MCF 10A (cell line): ENCODE measurements around the gene GPR78. TPM values are rescaled to one million over a fixed set of nuclear protein-coding genes. Genes with fewer than 3 reads are reported as not detected.
A peak's percentile ranks its signal among the peaks of the same experiment; 100 is the strongest.

Source experiments
- BruUV-seq: library from RNA; stranded (reverse); fragments of 400-500 nt; replicated peaks from 2 replicates; lab custom pipeline; 2021; lab: Mats Ljungman, UMichigan
- CTCF ChIA-PET: fragments of 300-600 bp; sonication (Branson Sonifier 250); formaldehyde crosslinking; extraction: SDS; loops from one replicate; lab custom pipeline; 2021; ENCODE audit warnings: antibody characterized with exemption, inconsistent platforms; lab: Yijun Ruan, JAX
- POLR2A ChIA-PET: fragments of 300-600, 350-650 bp; sonication (Branson Sonifier 250); formaldehyde crosslinking; extraction: SDS; loops from one replicate; lab custom pipeline; 2020; ENCODE audit warnings: antibody characterized with exemption, inconsistent platforms; lab: Yijun Ruan, JAX
- DNase-seq: peaks from one replicate; pipeline ENCODE4 v3.0.0-alpha.2; 2018; ENCODE audit not compliant: unreplicated experiment
- H3K27ac Mint-ChIP-seq: one replicate; pipeline ENCODE4 v1.8.0; 2022; ENCODE audit warnings: mild to moderate bottlenecking, low read depth, mixed read lengths; ENCODE audit not compliant: unreplicated experiment
- H3K27me3 Mint-ChIP-seq: one replicate; pipeline ENCODE4 v1.8.0; 2022; ENCODE audit warnings: mixed read lengths; ENCODE audit not compliant: insufficient read depth, unreplicated experiment
- H3K36me3 Mint-ChIP-seq: one replicate; pipeline ENCODE4 v1.8.0; 2022; ENCODE audit warnings: mild to moderate bottlenecking, moderate library complexity, mixed read lengths; ENCODE audit not compliant: insufficient read depth, unreplicated experiment
- H3K4me1 Mint-ChIP-seq: one replicate; pipeline ENCODE4 v1.8.0; 2022; ENCODE audit warnings: mixed read lengths; ENCODE audit not compliant: insufficient read depth, unreplicated experiment
- H3K4me3 Mint-ChIP-seq: one replicate; pipeline ENCODE4 v1.8.0; 2022; ENCODE audit warnings: mild to moderate bottlenecking, moderate library complexity, mixed read lengths; ENCODE audit not compliant: unreplicated experiment
- H3K9me3 Mint-ChIP-seq: one replicate; pipeline ENCODE4 v1.8.0; 2022; ENCODE audit warnings: mixed read lengths; ENCODE audit not compliant: unreplicated experiment
- CTCF ChIP-seq: fragments of 200-600 bp; IDR thresholded peaks from one replicate; pipeline ENCODE4 v1.8.0; 2022; ENCODE audit warnings: antibody characterized with exemption, mild to moderate bottlenecking; ENCODE audit not compliant: unreplicated experiment
- intact Hi-C: fragments of 100-400 bp; cut with micrococcal nuclease; formaldehyde crosslinking; loops from 2 replicates; pipeline ENCODE4 v1.14.1; 2022
- total RNA-seq: library from RNA; stranded (reverse); gene quantifications from 2 replicates; pipeline ENCODE4 v1.2.3, GENCODE V29; 2022

GPR78 gene
- total RNA-seq, 1 experiment from 2014 or later, result not detected

- ChIA-PET POLR2A (interaction anchor here (0.5 kb wide), 1 partner anchor 107 kb away, joined by 3 read pairs; no protein-coding TSS in a partner anchor), CTCF (interaction anchor here (0.6 to 4.1 kb wide), 6 partner anchors 11 to 318 kb away, joined by 3 to 27 read pairs (median 4); no protein-coding TSS in a partner anchor)
- BruUV-seq, result no TSS peak
- Mint-ChIP-seq H3K9me3 (no peaks in the 10 kb centered on the region), H3K27ac (no peak overlapping the region), H3K36me3 (no peaks in the 10 kb centered on the region), H3K4me3 (no peak overlapping the region), H3K27me3 (peaks cover 20% of the 10 kb centered on the region), H3K4me1 (peaks cover 8% of the 10 kb centered on the region)
- intact Hi-C loops, result no loop called here
- TF ChIP-seq CTCF, result no peak
- no peak for DNase-seq
These were observed 18.9 kb downstream of the GPR78 start for GRCh38 chr4:8599091-8599460.

GRCh38 chr4:8599657-8600056 is 19.5 kb downstream of the GPR78 start:
- peak; percentile 94 for DNase-seq
- Mint-ChIP-seq H3K27ac (no peak overlapping the region), H3K27me3 (peaks cover 15% of the 10 kb centered on the region), H3K36me3 (no peaks in the 10 kb centered on the region), H3K4me1 (peaks cover 8% of the 10 kb centered on the region), H3K4me3 (no peak overlapping the region), H3K9me3 (no peaks in the 10 kb centered on the region)
- intact Hi-C loops, result loop anchor here (10.0 kb wide), 1 partner anchor 315 kb away; no protein-coding TSS in a partner anchor
- no TSS peak for BruUV-seq
- POLR2A ChIA-PET, result interaction anchor here (0.6 kb wide), 1 partner anchor 1255 kb away, joined by 3 read pairs; no protein-coding TSS in a partner anchor
- CTCF ChIA-PET, result interaction anchor here (0.6 to 4.1 kb wide), 5 partner anchors 10 to 318 kb away, joined by 3 to 27 read pairs (median 4); no protein-coding TSS in a partner anchor
- TF ChIP-seq CTCF, result no peak

GRCh38 chr4:8600266-8600665 is 20.1 kb downstream of the GPR78 start:
- peaks cover 8% of the 10 kb centered on the region for H3K4me1 Mint-ChIP-seq
- no peak for DNase-seq
- intact Hi-C loops, result loop anchor here (10.0 kb wide), 1 partner anchor 315 kb away; no protein-coding TSS in a partner anchor
- H3K9me3 Mint-ChIP-seq, result no peaks in the 10 kb centered on the region
- no peak for TF ChIP-seq CTCF
- POLR2A ChIA-PET, result no interaction called here
- BruUV-seq, result no TSS peak
- no peak overlapping the region for H3K4me3 Mint-ChIP-seq
- H3K27me3 Mint-ChIP-seq, result peaks cover 13% of the 10 kb centered on the region
- no peaks in the 10 kb centered on the region for H3K36me3 Mint-ChIP-seq
- CTCF ChIA-PET, result interaction anchor here (1.9 to 4.1 kb wide), 2 partner anchors 132 kb away, joined by 5 to 27 read pairs; no protein-coding TSS in a partner anchor
- H3K27ac Mint-ChIP-seq, result no peak overlapping the region

- CTCF ChIA-PET, result interaction anchor here (1.9 to 7.8 kb wide), 2 partner anchors 132 to 316 kb away, joined by 5 to 102 read pairs; no protein-coding TSS in a partner anchor
- Mint-ChIP-seq H3K4me1 (peaks cover 8% of the 10 kb centered on the region), H3K27ac (no peak overlapping the region), H3K9me3 (no peaks in the 10 kb centered on the region), H3K27me3 (peaks cover 13% of the 10 kb centered on the region), H3K36me3 (no peaks in the 10 kb centered on the region), H3K4me3 (no peak overlapping the region)
- no peak for TF ChIP-seq CTCF
- BruUV-seq, result no TSS peak
- intact Hi-C loops, result loop anchor here (10.0 kb wide), 1 partner anchor 314 kb away; no protein-coding TSS in a partner anchor
- POLR2A ChIA-PET, result no interaction called here
- DNase-seq, result no peak
These were observed 20.5 kb downstream of the GPR78 start for GRCh38 chr4:8600686-8601085.
